Measurements from ENCODE around the gene KCNF1. TPM values are rescaled to one million over a fixed set of nuclear protein-coding genes. Genes with fewer than 3 reads are reported as not detected.

KCNF1 gene
- total RNA-seq, 2 experiments from 2014 or later, result not detected

- intact Hi-C loops (cut with micrococcal nuclease), result no loop called here
- no peak for TF ChIP-seq CTCF (IDR thresholded peaks at IDR 0.05)
- Mint-ChIP-seq H3K27me3 (peaks cover 23% of the 10 kb centered on the region), H3K4me1 (ENCODE audit: low read depth) (no peaks in the 10 kb centered on the region), H3K9me3 (no peaks in the 10 kb centered on the region), H3K4me3 (no peak overlapping the region), H3K36me3 (ENCODE audit: low read depth) (no peaks in the 10 kb centered on the region), H3K27ac (no peak overlapping the region)
- ChIA-PET POLR2A (no interaction called here), CTCF (interaction anchor here (0.9 to 1.2 kb wide), 2 partner anchors 126 to 129 kb away, joined by 4 read pairs; no protein-coding TSS in a partner anchor)
- no peak for DNase-seq
- no peak for ATAC-seq
These were observed 49.7 kb downstream of the KCNF1 start for GRCh38 chr2:10961490-10961875.

GRCh38 chr2:10962004-10962403 is 50.3 kb downstream of the KCNF1 start:
- Mint-ChIP-seq H3K4me3 (no peak overlapping the region), H3K36me3 (ENCODE audit: low read depth) (no peaks in the 10 kb centered on the region), H3K27ac (no peak overlapping the region), H3K4me1 (ENCODE audit: low read depth) (no peaks in the 10 kb centered on the region), H3K9me3 (no peaks in the 10 kb centered on the region), H3K27me3 (peaks cover 22% of the 10 kb centered on the region)
- CTCF ChIA-PET, result interaction anchor here (0.9 to 1.2 kb wide), 2 partner anchors 126 to 130 kb away, joined by 4 read pairs; no protein-coding TSS in a partner anchor
- intact Hi-C loops (cut with micrococcal nuclease), result no loop called here
- POLR2A ChIA-PET, result no interaction called here
- DNase-seq, result no peak
- no peak for ATAC-seq
- no peak for TF ChIP-seq CTCF (IDR thresholded peaks at IDR 0.05)

- no peaks in the 10 kb centered on the region for H3K36me3 Mint-ChIP-seq (ENCODE audit: low read depth)
- ChIA-PET POLR2A (no interaction called here), CTCF (no interaction called here)
- no peaks in the 10 kb centered on the region for H3K9me3 Mint-ChIP-seq
- H3K27me3 Mint-ChIP-seq, result peaks cover 20% of the 10 kb centered on the region
- no peak for ATAC-seq
- no peaks in the 10 kb centered on the region for H3K4me1 Mint-ChIP-seq (ENCODE audit: low read depth)
- H3K27ac Mint-ChIP-seq, result no peak overlapping the region
- no peak overlapping the region for H3K4me3 Mint-ChIP-seq
- no peak for DNase-seq
- intact Hi-C loops (cut with micrococcal nuclease), result no loop called here
- TF ChIP-seq CTCF (IDR thresholded peaks at IDR 0.05), result no peak
These were observed 51.4 kb downstream of the KCNF1 start for GRCh38 chr2:10963155-10963554.

Other genes starting within 250 kb of the KCNF1 start
- 10 to 100 TPM; 30.5 to 32.9 TPM for gene NOL10, start 222.0 kb upstream of the KCNF1 start, total RNA-seq
- gene ATP6V1C2, start 190.3 kb upstream of the KCNF1 start, total RNA-seq, result not detected
- 100 to 1,000 TPM; 146 to 150 TPM for gene PDIA6, start 99.1 kb upstream of the KCNF1 start, total RNA-seq
- gene SLC66A3, start 243.5 kb downstream of the KCNF1 start, total RNA-seq, result 10 to 100 TPM; 10.4 to 10.6 TPM

Measured in activated CD8-positive, alpha-beta T cell treated with anti-CD3 and anti-CD28 coated beads for 36 hours (primary cell).